ENCODE measurements around the gene LRP1B.
A peak's percentile ranks its signal among the peaks of the same experiment; 100 is the strongest.

LRP1B gene

DNA sequence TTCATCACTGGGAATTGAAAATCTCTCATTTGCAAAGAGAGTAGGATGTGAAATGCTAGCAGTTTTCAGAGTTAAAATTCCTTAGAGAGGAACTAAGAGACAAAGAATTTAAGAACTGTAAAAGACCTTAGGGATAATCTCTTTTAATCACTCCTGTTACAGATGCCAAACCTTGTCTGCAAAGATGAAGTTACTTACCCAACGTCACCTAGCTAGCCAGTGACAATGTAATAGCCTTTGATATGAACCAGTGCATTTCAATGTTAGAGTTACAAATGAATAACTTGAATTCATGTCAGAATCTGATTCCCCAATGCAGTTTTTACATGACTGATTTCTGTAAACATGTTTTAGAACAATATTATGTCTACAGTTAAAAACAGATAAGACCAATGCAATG is 190.1 kb downstream of the LRP1B start:
- TF ChIP-seq, protein P1, sequence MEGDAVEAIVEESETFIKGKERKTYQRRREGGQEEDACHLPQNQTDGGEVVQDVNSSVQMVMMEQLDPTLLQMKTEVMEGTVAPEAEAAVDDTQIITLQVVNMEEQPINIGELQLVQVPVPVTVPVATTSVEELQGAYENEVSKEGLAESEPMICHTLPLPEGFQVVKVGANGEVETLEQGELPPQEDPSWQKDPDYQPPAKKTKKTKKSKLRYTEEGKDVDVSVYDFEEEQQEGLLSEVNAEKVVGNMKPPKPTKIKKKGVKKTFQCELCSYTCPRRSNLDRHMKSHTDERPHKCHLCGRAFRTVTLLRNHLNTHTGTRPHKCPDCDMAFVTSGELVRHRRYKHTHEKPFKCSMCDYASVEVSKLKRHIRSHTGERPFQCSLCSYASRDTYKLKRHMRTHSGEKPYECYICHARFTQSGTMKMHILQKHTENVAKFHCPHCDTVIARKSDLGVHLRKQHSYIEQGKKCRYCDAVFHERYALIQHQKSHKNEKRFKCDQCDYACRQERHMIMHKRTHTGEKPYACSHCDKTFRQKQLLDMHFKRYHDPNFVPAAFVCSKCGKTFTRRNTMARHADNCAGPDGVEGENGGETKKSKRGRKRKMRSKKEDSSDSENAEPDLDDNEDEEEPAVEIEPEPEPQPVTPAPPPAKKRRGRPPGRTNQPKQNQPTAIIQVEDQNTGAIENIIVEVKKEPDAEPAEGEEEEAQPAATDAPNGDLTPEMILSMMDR (IDR thresholded peaks at IDR 0.05; ENCODE audit: insufficient read depth, low read depth, low read length, missing control alignments), result no peak
- H3K4me3 ChIP-seq (ENCODE audit: low read length), result no peak overlapping the region
- no peak for DNase-seq (ENCODE audit: low read depth)

GRCh38 chr2:141933226-141933625 is 197.6 kb downstream of the LRP1B start:
- no peak overlapping the region for H3K4me3 ChIP-seq (ENCODE audit: low read length)
- TF ChIP-seq, protein P1 (IDR thresholded peaks at IDR 0.05; ENCODE audit: insufficient read depth, low read depth, low read length, missing control alignments), result no peak
- DNase-seq (ENCODE audit: low read depth), result no peak

- TF ChIP-seq, protein P1 (IDR thresholded peaks at IDR 0.05; ENCODE audit: insufficient read depth, low read depth, low read length, missing control alignments), result no peak
- no peak for DNase-seq (ENCODE audit: low read depth)
- no peak overlapping the region for H3K4me3 ChIP-seq (ENCODE audit: low read length)
Measured at GRCh38 chr2:141932261-141932660, 198.6 kb downstream of the LRP1B start.

DNA sequence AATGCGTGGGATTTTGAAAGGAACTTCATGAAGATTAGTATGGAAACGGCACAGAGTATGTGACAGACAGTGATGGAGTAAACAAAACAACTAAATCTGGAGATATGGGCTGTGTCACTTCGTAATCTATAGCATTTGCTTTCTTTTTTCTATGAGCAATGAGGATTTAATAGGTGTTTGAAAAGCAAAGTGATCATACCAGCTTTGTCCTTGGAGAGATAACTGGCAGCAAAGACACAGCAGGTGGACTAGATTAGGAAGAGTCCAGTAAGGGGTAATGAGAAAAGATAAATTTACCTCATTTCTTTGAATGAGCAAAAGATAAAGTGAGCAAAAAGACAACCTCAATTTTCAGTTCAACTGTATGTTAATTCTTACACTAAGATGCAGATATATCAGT is 199.0 kb downstream of the LRP1B start:
- DNase-seq (ENCODE audit: low read depth), result no peak
- H3K4me3 ChIP-seq (ENCODE audit: low read length), result no peak overlapping the region
- TF ChIP-seq, protein P1 (IDR thresholded peaks at IDR 0.05; ENCODE audit: insufficient read depth, low read depth, low read length, missing control alignments), result no peak

DNA sequence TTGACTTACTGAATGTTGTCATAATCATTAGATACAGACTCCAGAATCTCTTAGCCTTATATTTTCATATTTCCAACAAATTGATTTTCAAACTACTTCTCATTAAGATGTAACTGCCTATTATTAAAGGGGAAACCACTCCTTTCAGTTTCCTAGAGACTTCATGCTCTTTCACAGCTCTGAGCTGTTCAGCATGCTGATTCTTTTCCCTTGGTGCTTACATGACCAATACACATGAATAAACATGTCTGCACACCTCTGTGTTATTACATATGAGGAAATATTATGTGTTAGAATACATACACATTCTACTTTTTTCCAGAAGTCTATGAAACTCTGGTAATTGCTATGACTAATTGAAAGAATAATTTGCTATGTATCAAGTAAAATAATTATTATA is 200.0 kb downstream of the LRP1B start:
- DNase-seq (ENCODE audit: low read depth), result peak; percentile 21
- TF ChIP-seq, protein P1 (IDR thresholded peaks at IDR 0.05; ENCODE audit: insufficient read depth, low read depth, low read length, missing control alignments), result no peak
- no peak overlapping the region for H3K4me3 ChIP-seq (ENCODE audit: low read length)

DNA sequence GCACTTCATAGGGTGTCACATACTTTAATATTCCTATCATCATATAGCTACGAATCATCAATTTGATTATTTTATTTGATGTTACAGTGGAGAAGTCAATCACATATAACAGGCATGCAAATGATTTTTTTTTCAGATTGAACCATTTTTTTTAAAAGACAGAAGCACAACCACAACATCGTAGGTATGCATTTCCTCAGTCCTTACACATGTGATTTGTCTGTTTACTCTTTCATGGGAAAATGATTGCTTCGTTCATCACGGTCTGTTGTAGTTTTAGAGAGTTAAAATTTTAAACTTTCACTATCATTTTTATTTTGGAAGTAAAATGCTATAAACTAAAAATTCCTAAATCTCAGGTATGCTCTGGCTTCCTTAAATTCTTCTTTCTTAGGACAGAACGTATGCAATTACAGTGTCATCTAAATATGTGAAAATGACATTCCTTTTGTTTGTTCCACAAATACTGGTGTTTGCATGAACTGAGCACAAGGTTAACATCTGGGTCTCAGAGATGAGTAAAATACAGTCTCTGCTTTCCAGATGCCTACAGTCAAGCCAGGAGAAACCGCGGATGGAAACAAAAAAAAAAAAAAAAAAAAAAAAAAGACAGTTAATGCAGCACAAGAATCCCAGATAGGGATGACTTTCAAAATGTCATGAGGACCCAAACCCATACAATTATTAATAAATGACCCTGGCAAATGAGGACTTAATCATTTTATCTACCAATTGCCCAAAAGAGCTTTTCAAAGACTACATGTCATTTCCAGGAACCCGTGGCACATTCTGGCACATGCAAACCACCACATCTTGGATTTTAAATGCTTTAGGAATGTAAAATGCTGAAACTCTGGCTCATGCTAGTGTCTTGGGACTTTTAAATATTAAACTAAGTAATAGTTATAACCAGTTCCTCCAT is 201.2 kb downstream of the LRP1B start:
- H3K4me3 ChIP-seq (ENCODE audit: low read length), result no peak overlapping the region
- no peak for DNase-seq (ENCODE audit: low read depth)
- TF ChIP-seq, protein P1 (IDR thresholded peaks at IDR 0.05; ENCODE audit: insufficient read depth, low read depth, low read length, missing control alignments), result no peak

DNA sequence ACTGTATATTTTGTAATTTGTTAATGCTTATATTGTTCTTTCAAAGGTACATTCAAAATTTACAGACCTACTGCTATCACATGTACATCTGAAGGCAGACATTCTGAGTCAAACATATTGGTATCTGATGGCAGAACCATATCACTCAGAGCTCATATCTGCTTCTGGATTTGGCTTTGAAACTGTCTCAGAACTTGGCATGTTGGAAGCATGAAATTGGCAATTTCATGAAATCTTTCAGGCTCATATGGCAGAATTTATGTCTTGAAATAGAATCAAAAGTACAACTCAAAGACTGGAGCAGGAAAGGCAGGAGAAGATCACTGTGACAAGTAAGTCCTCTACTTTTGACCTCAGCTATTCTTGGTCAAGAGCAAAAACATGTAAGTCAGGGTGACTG is 202.3 kb downstream of the LRP1B start:
- TF ChIP-seq, protein P1 (IDR thresholded peaks at IDR 0.05; ENCODE audit: insufficient read depth, low read depth, low read length, missing control alignments), result no peak
- no peak overlapping the region for H3K4me3 ChIP-seq (ENCODE audit: low read length)
- no peak for DNase-seq (ENCODE audit: low read depth)
